ENCODE data around the gene RPS5.
"Not testable (repeated sequence)": the region's sequence is repeated elsewhere in the genome, so short reads cannot be mapped to it uniquely, and the experiment has no call there.

Gene RPS5

DNA sequence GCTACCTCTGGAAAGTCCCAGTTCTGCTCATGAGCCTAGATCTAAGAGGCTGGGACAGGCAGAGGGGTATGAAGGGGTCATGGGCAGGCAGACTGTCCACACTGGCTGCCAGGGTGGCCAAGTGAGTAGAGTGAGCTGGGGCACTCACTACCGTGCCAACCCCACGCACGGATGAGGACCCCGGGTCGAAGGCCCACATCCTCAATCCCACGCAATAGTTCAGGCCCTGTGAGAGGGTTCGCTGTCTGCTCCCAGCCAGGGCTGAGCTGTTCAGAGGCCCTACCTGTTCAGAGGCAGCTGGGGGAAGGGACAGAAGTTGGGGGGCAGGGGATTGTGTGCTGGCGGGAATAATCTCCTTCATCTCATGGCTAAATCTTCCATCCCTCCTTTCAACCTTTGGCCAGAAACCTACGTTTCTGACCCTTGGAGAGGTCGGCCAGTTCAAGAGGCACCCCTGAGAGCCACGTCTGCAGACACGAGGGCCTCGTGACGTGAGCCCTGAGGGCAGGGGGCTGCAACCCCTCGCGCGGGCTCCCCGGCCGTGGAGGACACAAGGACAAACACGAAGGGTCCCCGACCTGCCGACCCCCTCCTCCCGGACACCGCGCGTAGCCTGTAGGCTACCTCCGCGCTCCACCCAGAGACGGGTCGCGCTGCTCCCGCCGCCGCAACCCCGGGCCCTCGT is 1.0 kb upstream of the RPS5 start:
- DNase-seq = no peak

DNA sequence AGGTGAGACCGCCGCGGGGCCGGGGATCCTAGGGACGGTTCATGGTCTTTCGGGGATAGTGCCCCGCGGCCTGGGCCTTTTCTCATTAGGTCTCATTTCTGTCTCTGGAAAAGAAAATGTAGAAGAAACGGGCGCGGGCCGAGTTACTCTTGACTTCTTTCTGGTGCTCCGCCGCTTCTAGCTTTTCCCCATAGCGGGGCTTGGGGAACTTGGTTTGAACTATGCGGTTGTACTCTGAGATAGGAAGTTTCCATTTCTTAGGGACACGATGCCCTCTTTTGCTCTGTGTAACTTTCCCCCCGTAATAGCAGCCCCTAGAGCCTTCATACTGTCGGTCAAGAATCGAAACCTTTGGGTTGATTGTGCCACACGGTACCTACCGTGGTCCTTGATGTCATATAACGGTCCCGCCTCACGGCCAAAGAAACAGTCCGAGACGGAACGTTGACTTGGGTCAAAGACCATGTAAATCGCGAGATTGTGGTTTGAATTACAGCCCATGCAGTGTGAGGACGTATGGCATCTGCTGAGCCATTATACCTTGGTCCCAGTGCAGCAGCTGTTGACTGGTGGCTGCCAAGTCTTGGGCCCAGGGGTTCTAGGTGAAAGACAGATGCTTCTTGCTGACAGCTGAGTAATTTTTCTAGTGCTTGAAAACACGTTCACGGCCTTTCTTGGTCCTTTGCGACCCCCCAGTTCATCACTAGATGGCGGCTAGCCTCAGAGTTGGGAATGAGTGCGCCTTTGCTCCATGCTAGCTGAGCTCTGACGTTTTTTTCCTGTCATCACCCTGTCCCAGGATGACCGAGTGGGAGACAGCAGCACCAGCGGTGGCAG is 487 bp downstream of the RPS5 start:
- no peak for DNase-seq

DNA sequence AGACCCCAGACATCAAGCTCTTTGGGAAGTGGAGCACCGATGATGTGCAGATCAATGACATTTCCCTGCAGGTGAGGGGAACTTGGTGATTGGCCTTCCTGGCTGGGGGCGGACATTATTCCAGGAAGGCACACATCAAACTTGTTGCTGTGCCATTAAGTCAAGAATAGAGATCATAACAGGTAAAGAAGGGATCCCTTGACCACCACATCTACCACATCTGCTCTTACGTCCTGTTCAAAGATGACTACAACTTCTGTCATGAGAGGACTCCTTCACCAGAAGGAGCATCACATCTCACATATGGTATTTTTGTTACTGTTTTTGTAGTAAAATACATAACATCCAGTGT is 1.1 kb downstream of the RPS5 start:
- no peak for DNase-seq

DNA sequence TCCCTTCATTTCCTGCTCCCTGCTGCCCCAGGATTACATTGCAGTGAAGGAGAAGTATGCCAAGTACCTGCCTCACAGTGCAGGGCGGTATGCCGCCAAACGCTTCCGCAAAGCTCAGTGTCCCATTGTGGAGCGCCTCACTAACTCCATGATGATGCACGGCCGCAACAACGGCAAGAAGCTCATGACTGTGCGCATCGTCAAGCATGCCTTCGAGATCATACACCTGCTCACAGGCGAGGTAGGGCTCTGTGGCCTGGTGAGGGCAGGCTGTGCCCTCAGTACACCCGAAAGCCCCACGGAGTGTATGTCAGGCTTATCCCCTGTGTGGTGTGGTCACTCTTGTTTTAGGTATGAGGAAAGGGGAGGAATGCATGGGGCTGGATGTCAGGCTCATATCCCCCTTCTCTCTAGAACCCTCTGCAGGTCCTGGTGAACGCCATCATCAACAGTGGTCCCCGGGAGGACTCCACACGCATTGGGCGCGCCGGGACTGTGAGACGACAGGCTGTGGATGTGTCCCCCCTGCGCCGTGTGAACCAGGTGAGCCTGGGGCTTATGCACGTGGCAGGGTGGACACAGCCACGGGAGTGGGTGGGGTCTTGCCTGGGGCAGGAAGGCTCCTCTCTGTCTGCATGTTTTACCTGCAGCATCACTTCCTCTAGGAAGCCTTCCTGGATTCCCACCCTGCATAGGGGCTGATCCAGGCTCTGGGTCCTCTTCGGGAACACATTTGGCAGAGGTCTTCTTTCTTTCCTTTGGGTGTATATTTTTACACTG is 6.1 kb downstream of the RPS5 start:
- no peak for DNase-seq

DNA sequence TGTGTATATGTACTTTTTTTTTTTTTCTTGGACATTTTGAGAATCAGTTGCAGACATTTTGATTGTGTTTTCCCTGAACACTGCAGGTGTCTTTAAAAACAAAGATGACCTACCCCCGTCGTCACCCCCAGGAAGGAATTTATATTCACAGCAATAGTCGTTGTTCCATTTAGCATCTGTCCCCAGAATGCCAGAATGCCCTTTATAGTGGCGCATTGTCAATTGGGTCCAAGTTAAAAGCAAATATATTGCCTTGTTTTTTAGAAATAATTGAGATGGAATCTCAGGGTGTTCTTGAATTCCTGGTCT is 6.6 kb downstream of the RPS5 start:
- DNase-seq = no peak

DNA sequence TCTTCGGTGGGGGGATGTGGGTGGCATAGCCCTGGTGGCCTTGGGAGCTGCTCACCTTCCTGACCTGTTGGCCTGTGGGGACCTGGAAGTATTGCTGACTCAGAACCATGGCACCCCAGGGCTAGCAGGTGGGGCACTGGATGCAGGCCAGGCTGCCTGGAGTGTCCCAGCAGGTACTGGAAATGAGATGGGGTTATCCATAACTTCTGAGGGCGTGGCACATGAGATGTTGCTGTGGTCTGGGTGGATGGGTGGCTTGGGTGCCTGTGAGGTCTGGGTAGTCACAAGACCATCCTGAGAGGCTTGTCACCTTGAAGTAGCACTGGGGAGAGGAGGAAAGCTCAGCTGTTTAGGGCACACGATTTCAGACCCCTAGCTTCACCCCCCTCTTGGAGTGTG is 7.8 kb downstream of the RPS5 start:
- DNase-seq = no peak

DNA sequence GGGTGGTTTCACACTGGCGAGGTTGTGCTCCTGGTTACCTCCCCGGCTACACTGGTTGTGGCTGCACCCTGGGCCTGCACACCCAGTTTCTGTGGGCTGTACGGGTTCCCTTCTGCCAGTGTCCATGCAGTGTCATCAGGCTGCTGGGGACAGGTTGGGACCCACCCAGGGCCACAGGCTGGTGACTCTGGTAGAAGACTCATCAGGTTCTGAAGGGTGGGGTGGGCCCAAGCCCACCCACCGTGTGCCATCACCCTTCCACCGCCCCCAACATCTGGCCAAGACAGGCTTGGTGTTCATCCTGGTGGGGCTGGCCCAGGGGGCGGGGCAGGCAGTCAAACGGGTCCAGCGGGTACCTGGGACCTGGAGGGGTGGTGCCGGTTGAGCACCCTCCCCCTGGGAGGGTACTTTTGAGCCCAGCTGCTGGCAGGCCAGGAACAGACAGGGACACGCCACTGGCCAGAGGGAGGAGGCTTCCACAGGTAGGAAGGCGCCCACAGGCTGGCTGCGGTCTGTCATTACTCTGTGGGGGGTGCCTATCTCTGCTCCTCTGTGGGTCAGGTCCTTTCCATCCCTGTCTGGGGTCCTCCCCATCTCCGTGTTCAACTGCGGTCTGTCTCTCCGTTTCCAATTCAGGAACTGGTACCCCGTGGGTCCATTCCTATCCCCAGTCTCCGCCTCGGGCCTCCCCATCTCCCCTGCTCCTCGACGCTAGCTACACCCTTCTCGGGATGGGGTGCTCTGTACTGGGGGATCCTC is 8.3 kb downstream of the RPS5 start, which contains the start of gene RNF225:
Gene RNF225 (plus strand): TSS at position 437 of the 759 bp plus-strand sequence. CDS start 434 bp downstream, outside the sequence.
- no peak for DNase-seq

DNA sequence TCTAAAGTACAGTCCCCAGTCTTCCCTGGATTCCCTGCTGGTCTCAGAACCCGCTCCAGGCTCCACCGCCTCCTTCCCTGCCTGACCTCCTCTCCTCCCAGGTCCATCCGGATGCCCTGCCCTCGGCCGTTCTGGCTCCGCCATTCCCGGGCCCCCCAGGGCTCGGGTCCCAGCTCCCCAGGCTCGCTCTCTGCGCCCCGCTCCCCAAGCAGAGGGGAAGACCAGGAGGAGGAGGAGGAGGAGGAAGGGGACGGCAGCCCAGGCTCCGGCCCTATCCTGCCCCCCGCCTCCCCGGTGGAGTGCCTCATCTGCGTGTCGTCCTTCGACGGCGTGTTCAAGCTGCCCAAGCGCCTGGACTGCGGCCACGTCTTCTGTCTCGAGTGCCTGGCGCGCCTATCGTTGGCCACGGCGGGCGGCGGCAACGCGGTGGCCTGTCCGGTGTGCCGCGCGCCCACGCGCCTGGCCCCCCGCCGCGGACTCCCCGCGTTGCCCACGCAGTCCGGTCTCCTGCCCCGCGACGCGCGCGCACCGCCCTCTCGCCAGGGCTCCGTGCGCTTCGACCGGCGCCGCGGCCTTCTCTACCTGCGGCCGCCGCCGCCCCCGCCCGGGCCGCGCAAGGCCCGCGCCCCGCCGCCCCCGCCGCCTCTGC is 9.0 kb downstream of the RPS5 start:
- no peak for DNase-seq

DNA sequence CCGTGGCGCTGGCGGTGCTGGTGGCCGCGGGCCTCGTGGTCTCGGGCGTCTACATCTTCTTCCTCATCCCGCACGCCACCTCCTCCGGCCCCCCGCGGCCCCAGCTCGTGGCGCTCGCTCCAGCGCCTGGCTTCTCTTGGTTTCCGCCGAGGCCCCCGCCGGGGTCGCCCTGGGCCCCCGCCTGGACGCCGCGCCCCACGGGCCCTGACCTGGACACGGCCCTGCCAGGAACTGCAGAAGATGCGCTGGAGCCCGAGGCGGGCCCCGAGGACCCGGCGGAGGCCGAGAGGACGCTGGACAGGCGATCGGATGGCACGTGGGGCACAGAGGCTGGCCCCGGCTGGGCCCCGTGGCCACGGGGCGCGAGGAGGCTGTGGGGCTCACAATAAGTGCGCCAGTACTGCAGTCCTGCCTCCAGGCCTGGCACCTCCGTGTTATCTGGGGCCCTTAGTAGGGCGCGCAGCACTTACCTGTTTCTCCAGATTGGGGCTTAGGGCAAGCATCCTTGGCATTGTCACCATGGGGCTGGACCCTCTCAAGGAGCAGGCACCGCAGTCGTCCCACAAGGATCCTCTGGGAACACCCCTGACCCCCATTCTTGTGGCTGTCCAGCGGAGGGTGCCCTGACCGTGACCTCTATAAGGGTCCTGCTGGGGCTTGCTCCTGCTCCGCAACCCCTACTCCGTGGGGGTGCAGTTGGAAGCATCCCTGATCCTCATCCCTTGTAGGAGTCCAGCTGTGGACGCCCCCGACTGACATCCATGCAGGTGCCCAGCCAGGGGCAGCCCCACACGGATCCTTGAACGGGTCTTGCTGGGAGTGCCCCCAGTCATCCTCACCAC is 9.8 kb downstream of the RPS5 start:
- no peak for DNase-seq

DNA sequence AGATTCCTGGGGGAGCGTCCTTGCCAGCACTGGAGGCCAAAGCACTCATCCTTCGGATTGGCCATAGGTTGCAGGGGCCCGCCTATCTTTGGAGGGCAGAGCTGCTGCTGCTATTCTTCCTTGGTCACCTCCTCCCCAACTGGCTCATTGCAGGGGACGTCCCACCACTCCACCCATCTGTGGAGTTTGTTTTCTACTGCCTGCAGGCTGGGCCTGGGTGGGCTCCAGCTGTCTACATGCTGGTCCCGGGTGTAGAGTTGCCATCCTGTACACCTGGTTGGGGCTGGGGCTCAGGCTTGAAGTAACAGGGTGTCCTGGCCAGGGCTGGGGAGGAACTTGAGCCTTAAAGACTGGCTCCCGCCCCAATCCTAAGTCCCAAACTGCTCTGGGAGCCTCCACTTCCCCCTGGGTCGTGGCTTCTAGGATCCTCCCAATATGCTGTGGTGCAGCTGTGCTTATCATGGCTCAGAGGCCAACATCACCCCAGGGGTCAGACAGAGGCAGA is 10.5 kb downstream of the RPS5 start:
- no peak for DNase-seq

DNA sequence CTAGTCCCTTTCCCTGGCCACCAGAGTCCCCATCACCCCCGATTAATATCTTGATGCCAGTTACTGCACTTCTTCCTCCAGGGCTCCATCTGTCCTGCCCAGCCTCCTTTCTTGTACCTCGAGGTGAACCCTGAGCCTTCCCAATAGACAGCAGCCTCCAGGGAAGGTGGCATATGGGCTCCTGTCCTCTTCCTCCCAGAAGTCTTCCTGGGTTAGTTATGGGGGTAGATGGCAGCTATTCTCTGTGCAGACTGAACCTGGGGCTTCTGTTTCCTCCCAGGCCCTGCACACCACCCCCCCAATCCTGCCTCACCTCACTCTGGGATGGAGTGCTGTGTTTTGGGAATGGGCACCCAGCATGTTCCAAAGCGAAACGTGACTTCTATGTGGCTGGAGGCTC is 11.0 kb downstream of the RPS5 start:
- DNase-seq = no peak

DNA sequence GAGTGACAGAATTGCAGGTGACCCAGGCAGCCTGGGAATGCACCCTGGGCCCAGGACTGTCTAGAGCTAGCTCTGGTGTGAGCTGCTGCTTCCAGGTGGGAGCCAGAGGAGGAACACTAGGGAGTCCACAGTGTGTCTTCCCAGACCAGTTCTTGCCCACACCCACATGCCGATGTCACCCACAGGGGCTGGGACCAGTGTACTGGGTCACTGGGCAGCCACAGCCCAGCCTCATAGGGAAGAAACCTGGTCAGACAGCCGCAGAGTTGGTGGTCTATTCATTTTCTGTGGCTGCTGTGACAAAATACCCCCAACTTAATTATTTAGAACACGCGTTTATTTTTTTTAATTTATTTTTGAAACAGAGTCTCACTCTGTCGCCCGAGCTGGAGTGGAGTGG is 11.5 kb downstream of the RPS5 start:
- no peak for DNase-seq

DNA sequence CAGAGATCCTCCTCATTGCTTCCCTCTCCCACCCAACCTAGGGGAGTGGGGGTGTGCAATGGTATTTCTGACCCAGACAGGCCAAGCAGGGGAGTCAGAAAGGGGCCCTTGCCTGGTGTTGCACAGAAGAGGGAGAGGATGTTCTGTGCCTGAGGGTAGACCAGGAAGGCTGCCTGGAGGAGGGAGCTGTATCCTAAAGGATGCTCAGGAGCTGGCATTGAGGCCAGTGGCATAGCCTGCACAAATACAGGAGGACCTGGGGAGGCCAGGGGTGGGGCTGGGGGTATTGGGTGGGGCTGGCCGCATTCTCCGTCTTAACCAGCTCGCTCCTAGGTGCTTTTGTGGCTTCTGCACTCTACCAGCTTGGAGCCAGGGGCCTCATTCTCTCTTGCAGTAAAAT is 12.8 kb downstream of the RPS5 start:
- DNase-seq = no peak

DNA sequence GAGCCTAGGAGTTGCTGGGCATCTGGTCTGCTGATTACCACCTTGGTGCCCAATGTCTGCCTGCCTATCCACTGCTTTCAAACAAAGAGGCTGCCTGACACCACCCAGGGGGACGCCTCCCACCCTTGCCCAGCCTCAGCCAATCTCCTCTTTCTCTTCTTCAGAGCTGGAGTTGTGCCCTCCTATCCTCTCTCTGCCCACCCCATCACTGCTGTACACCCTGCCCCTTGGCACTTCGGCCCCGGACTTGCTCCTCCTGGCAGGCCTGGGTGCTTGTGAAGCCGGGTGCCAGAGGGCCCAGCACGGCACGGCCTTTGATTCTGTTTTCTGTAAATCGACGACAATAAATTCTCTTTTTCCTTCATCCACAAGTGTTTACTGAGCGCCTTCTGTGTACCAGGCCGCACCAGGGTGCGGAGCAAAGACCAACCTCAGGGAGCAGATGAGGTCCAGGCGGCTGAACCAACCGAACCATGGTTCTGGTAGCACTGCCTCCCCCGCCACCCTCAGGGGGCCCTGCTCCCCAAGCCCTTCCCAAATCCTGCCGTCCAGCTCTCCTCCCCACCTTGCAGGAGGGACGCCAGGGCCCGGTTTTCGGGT is 13.3 kb downstream of the RPS5 start:
- DNase-seq = no peak

DNA sequence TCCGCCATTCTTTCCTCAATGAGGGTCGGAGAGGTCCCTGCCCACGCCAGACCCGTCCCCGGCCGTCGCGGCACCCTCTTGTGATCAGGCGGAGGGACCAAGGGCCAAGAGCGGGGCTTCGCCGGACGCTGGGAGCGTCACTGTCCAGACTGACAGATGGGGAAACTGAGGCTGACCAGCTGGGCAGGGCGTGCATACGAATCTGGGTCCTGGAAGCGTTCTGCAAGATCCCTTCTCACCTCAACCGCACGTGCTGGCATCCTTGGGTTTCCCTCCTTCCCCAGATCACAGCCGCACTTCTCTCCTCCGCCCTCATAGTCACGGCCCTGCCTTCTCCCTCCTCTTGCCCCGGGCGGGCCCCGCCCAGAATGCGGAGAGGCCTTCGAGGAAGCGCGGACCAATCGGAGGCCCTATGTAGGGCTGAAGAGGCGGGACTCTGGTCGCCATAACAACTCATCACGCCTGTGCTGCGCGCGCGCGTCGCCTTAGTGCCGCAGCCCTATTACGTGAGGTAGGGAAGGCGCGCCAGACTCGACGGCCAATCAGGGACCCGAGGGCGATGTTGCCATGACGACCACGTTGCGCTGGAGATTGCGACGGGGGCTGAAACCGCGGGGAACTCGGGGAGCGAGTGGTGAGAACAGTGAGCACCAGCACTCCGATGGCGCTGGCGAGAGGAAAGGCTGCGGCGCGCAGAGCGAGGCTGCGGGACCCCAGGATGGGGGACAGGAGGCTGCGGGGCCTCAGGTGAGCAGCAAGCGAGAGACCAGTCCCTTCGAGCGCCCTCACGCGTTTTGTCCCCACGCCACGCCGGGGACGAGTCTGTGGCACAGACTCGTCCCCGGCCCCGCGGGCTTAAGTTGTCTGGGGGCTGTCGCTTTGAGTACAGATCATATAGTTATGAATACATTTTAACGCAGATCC is 14.1 kb downstream of the RPS5 start:
- peak; percentile 98 to 100 for DNase-seq

DNA sequence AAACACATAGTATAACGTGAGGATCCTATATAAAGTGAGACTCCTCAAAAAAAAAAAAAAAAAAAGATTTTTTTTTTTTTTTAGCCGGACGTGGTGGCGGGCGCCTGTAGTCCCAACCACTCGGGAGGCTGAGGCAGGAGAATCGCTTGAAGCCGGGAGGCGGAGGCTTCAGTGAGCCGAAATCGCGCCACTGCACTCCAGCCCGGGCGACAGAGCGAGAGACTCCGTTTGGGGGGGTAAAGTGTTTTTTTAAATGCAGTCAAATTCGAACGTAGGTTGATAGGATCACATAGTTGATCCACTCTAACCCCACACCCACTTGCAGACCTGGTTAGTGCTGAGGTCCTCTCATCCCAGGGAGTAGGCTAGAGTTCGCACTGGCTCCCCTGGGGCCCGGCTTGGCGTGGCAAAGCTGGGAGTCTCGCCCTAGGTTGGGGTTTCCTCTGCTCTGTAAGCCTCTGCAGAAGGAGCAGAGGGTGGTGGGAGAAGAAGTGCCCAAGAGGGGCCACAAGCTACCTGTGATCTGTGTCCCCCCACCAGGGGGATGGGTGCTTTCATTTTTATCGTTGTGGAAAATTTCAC is 14.9 kb downstream of the RPS5 start:
- DNase-seq = no peak

DNA sequence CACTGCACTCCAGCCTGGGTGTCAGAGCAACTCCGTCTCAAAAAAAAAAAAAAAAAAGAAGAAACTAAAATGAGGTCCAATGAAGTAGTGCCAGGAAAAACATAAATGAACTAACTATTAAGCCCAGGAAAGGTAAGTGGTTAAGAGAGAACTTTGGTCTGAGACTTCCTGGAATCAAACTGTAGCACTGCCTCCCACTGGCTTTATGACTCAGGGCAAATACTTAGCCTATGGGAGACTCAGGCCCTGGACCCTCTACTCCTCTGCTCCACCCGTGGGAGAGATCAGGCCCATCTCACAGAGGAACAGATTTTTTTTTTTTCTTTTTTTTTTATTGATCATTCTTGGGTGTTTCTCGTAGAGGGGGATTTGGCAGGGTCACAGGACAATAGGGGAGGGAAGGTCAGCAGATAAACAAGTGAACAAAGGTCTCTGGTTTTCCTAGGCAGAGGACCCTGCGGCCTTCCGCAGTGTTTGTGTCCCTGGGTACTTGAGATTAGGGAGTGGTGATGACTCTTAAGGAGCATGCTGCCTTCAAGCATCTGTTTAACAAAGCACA is 16.9 kb downstream of the RPS5 start:
- DNase-seq = not testable (repeated sequence)

DNA sequence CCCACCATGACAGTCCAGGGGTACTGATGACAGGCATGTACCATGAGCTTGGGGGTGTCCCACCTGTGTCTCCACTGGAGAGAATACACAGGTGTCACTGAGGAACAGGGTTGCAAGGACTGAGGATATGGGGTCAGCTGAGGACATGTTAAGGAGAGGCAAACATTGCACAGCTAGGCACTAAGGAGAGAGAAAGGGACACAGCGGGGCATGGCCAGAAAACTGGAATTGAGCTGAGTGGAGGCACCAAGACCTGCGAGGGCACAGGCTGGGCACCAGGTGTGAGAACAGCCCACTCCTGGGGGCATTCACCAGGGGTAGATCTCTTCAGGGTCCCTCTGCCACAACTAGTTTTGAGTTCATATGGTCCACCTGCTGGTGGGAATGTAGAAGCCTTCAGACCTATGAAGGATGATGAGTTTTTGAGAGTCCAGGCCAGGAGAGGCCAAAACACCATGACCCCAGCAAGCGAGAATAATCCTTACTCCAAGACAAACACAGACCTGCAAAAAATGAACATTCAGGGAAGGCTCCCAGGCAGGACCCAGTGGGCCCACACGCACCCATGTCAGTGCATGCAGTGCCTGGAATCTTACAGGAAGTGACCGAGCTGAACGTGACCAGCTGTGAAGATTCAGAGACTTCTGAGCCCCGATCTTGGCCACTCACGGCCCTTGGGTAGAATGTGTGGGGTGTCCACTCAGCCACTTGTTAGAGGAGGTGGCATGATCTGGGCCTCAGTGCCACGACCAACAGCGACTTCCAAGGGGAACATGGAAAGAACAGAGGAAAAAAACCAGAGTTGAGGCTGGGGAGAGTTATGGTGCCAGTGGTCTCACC is 20.0 kb downstream of the RPS5 start:
- DNase-seq = no peak

All from CD4-positive, alpha-beta T cell treated with Interleukin-1 beta for 1 hour (primary cell).